AG10803 (cell line): ENCODE data around the gene MGAT4B.

Source experiments
- DNase-seq: peaks from one replicate; pipeline ENCODE4 v3.0.0; 2010; ENCODE audit warnings: low read depth
- H3K4me3 ChIP-seq: 2 replicates; pipeline ENCODE4 v1.5.1; 2011; ENCODE audit warnings: mild to moderate bottlenecking, low read length, control low read depth
- CTCF ChIP-seq: conservative IDR thresholded peaks from 2 replicates; pipeline ENCODE4 v1.5.1; 2011; ENCODE audit warnings: mild to moderate bottlenecking, low read length, control low read depth, inconsistent platforms

Gene MGAT4B

GRCh38 chr5:179816796-179817469 is 10.3 kb upstream of the MGAT4B start:
- H3K4me3 ChIP-seq = peak overlapping the region; percentile 37
- TF ChIP-seq CTCF = no peak
- no peak for DNase-seq

GRCh38 chr5:179816401-179816795 is 9.7 kb upstream of the MGAT4B start:
- H3K4me3 ChIP-seq = peak overlapping the region; percentile 37
- DNase-seq = no peak
- TF ChIP-seq CTCF = no peak

GRCh38 chr5:179815491-179816249 is 9.0 kb upstream of the MGAT4B start:
- DNase-seq = no peak
- H3K4me3 ChIP-seq = no peak overlapping the region
- TF ChIP-seq CTCF = no peak

- DNase-seq = no peak
These were observed 7.4 kb upstream of the MGAT4B start for GRCh38 chr5:179814090-179814489.

GRCh38 chr5:179812997-179813607 is 6.4 kb upstream of the MGAT4B start:
- no peak overlapping the region for H3K4me3 ChIP-seq
- DNase-seq = no peak
- no peak for TF ChIP-seq CTCF

More at GRCh38 chr5:179814090-179814489, 7.4 kb upstream of the MGAT4B start:
- H3K4me3 ChIP-seq = no peak overlapping the region
- no peak for TF ChIP-seq CTCF

GRCh38 chr5:179812135-179812825 is 5.6 kb upstream of the MGAT4B start:
- TF ChIP-seq CTCF = no peak
- DNase-seq = no peak
- H3K4me3 ChIP-seq = no peak overlapping the region
